Right renal cortex interstitium (tissue), 3 donors: ENCODE measurements around the gene ADM. TPM values are rescaled to one million over a fixed set of nuclear protein-coding genes. Genes with fewer than 3 reads are reported as not detected.

Experiments
- DNase-seq, 3 donors: peaks; one replicate each; pipeline ENCODE4 v3.0.0-alpha.2; 2013; ENCODE audit warnings: low read depth in 3 of 3, low spot score in 2 of 3
- polyA plus RNA-seq, 3 donors: library from polyadenylated mRNA; unstranded; fragments of 120-200 nt; gene quantifications; one replicate each; pipeline ENCODE4 v1.2.1, GENCODE V29; 2013; ENCODE audit not compliant: insufficient read length in 3 of 3

Gene ADM
- polyA plus RNA-seq, 3 donors, result 7.0 to 9.5 (median 7.7) TPM

- DNase-seq, result no peak
Measured at GRCh38 chr11:10289765-10290380, 15.0 kb upstream of the ADM start.

GRCh38 chr11:10291801-10292638 is 12.9 kb upstream of the ADM start:
- no peak for DNase-seq

DNA sequence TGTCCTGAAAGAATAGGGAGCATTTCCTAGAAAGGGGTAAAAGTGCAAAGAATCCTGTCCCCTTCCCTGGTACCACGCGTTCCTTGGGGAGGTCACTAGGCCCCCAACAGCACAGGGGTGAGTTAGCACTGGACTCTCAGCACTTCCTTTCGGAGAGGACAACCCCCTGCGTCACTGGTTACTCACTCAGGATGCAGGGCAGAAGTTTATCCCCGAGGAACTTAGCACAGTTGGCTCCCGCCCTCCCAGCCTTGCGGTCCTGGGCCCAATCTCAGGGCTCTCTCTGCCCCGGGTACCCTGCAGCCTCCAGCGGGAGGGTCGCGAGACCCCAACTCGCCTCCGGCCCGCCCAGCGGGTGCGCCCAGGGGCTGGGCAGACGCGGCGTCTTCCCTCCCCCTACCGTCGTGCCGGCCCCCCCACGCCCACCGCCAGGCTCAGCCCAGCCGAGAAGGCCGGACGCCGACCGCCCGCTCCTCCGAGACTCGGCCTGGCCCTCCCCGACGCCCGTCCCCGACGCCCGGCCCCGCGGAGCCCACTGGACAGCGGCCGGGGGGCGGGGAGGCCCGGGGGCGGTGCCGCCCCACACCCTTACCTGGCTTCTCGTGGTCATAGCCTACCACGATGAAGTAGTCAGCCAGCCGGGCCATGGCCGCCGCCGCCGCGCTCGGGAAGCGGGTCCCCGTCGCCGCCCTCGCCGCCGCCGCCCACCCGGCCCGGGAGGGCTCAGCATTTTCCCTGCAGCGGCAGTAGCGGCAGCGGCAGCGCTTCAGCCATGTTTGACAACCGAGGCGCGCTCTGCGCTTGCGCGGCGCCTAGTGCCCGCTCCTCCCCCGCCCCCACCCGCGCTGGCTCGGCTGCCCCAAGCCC is 11.2 kb upstream of the ADM start, which contains the start of gene SBF2:
Gene SBF2 (minus strand): TSS at position 797 of the 867 bp plus-strand sequence. CDS start 150 bp downstream, at position 647.
- DNase-seq, result peak in 1 of 3 donors; percentile 58

DNA sequence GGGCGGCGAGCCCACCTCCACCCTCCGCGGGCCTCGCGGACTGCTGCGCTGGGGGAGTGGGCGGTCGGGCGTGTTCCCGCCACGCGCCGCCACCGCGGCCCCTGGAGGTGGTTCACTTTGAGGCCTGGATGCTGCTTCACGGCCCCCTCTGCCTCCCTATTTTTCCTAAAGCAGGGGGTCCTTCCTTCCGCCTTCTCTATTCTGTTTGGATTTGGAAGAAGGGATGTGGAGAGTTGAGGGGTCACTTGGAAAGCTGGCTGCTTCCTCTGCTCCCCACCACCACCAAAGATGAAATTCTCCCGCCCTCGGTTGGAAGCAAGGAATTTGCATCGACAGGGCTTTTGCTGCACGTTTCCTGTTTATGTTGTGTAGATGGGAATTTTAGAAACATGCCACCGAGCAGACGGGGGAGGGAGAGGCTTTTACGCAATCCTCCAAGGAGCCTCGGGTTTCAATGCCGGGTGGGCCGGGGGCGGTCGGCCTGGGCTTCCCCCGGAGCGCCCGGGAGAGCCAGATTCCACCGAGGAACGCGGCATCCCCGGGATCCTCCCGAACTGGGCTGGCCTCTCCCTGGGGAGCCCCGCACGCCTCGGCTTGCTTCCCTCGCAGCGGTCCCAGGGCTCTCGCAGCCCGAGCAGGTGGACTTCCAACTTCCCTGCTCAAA is 10.5 kb upstream of the ADM start:
- DNase-seq, result peak in 1 of 3 donors; percentile 58

DNA sequence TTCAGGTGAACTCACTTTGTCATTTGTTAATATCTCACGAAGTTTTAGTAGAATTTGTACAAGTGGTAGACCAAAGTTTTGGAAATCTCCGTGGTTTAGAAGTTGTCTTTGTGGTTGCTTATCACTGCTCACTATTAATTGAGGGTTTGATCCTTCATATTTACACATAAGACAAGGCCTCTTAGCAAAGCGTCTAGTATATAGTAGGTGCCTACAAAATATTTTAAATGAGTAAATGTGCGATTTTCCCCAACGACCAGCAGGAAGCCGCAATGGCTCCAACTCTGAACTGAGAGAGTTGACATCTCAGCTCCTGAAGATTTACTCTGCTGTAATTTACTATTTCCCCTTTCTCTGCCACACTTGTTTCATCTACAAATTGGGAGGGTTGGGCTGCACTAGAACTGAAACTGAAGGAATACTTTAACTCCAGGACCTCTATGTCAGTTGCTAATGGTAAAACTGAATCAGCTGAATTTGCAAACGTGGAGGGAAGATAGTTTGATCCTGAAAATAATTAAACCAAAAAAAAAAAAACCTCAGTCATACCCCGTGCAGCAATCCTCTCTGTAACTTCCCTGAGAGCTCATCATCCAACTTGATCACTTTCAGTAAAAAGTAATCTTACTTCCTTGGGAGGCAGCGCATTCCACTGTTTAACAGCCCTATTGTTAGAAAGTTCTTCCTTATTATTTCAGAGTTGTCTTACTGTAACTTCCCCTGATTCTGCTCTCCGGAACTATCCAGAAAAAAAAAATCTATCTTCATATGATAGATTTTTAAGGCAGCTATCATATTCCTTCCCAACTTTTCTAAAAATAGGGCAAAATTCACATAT is 9.6 kb upstream of the ADM start:
- no peak for DNase-seq

GRCh38 chr11:10298342-10298741 is 6.5 kb upstream of the ADM start:
- no peak for DNase-seq

DNA sequence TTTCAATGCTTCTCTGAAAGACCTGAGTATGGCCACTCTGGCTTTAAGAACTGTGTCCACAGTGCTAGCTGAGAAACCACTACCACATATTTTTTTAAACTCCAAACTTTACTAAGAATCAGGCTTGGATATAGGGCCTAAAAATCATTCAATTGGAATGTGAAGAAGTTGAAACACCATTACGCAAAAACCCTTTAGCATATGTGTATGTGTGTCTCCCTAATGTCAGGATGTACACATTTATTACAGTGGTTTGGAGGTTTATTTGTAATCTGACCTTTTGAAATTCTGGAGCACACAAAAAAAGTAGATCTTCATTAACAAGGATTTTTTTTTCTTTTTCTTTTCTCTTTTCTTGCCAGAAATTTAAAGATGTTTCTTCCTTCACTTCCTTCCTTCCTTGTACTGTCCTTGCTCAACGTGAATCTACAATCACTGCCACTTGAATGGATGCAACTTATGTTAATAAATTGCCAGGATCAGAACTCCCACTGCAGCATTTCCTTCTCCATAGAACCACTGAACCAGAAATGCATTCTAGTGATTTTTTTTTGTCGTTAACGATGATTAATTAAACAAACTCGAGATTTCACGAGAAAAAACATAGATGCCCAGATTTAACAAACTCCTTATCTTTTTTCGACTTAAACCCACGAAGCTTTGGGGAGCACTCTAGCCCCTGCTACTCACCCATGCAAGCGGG is 3.1 kb upstream of the ADM start:
- no peak for DNase-seq

- DNase-seq, result no peak
Measured at GRCh38 chr11:10302359-10302743, 2.5 kb upstream of the ADM start.

- DNase-seq, result no peak
Measured at GRCh38 chr11:10302744-10303557, 1.9 kb upstream of the ADM start.

DNA sequence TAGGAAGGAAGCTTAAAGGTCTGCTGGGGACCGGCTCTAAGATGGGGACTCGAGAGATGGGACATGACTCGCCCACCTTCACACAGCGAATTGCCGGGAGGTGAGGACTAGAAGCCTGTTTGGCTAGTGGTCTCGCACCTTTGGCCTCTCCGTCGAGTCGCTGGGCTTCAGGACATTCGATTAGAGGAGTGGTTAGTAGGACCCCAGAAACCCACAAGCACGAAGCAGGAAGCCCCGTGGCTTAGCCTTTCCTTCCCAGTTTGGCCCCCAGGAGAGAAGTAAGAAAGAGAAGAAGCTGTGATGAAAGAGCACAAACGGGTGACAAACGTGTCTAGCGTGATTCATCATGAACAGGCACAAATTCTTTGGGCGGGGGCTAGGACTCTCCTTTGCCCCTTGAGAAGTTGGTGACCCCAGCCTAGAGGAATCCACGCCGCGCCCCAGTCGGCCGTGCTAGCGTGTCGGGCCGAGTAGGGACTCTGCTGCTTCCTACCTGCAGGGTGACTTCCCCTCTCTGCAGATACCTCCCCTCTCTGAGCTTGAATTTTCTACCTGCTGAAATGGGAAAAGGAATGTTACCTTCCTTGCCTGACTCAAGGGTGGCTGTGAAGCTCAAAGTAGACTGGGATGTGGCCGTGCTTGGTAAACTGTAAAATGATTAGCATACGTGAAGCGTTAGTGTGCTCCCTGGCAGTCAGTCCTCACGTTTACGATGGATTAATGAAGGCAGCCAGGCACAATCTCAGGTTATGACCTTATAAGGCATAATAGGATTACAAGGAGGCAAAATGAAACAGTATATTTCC is 1.1 kb upstream of the ADM start:
- no peak for DNase-seq

- no peak for DNase-seq
Measured at GRCh38 chr11:10305262-10305963, 540 bp downstream of the ADM start.

DNA sequence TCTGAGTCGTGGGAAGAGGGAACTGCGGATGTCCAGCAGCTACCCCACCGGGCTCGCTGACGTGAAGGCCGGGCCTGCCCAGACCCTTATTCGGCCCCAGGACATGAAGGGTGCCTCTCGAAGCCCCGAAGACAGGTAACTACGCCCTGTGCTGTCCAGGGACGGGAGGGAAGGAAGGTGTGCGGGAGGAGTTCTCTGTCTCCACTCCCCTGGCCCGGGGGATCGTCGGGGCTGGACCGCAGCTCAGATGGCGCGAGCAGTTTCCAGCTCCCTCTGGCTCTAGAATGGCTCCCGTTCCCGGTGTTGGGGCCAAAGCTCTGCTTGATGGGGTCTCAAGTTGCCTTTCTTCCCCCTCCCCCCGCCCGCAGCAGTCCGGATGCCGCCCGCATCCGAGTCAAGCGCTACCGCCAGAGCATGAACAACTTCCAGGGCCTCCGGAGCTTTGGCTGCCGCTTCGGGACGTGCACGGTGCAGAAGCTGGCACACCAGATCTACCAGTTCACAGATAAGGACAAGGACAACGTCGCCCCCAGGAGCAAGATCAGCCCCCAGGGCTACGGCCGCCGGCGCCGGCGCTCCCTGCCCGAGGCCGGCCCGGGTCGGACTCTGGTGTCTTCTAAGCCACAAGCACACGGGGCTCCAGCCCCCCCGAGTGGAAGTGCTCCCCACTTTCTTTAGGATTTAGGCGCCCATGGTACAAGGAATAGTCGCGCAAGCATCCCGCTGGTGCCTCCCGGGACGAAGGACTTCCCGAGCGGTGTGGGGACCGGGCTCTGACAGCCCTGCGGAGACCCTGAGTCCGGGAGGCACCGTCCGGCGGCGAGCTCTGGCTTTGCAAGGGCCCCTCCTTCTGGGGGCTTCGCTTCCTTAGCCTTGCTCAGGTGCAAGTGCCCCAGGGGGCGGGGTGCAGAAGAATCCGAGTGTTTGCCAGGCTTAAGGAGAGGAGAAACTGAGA is 1.4 kb downstream of the ADM start:
- DNase-seq, result no peak

DNA sequence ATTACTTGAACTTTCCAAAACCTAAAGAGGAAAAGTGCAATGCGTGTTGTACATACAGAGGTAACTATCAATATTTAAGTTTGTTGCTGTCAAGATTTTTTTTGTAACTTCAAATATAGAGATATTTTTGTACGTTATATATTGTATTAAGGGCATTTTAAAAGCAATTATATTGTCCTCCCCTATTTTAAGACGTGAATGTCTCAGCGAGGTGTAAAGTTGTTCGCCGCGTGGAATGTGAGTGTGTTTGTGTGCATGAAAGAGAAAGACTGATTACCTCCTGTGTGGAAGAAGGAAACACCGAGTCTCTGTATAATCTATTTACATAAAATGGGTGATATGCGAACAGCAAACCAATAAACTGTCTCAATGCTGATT is 2.1 kb downstream of the ADM start:
- no peak for DNase-seq

- DNase-seq, result no peak
Measured at GRCh38 chr11:10307400-10308200, 2.7 kb downstream of the ADM start.
